Measurements from ENCODE around the gene C1orf185.

DNA sequence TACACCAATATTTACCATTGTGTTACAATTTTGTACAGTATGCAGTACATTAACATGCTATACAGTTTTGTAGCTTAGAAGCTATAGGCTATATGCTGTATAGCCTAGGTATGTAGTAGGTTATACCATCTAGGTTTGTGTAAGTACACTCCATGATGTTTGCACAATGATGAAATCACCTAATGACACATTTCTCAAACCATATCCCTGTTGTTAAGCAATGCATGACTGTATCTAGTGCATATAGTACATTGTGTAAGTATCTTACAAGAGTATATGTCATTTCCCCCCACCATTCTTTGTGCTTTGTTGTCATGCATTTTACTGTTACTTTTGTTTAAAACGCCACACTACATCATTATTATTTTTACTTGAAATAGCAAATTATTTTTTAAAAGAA lies 68.3 kb downstream of the C1orf185 start:
- TF ChIP-seq, protein P1, sequence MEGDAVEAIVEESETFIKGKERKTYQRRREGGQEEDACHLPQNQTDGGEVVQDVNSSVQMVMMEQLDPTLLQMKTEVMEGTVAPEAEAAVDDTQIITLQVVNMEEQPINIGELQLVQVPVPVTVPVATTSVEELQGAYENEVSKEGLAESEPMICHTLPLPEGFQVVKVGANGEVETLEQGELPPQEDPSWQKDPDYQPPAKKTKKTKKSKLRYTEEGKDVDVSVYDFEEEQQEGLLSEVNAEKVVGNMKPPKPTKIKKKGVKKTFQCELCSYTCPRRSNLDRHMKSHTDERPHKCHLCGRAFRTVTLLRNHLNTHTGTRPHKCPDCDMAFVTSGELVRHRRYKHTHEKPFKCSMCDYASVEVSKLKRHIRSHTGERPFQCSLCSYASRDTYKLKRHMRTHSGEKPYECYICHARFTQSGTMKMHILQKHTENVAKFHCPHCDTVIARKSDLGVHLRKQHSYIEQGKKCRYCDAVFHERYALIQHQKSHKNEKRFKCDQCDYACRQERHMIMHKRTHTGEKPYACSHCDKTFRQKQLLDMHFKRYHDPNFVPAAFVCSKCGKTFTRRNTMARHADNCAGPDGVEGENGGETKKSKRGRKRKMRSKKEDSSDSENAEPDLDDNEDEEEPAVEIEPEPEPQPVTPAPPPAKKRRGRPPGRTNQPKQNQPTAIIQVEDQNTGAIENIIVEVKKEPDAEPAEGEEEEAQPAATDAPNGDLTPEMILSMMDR (IDR thresholded peaks at IDR 0.05) = no peak
- no peak for TF ChIP-seq POLR2A (IDR thresholded peaks at IDR 0.05)

Measured in uterus (tissue), 2 donors.